ENCODE data around the gene ST3GAL3. TPM values are rescaled to one million over a fixed set of nuclear protein-coding genes. Genes with fewer than 3 reads are reported as not detected.
A peak's percentile ranks its signal among the peaks of the same experiment; 100 is the strongest.

Gene ST3GAL3
- total and polyA plus RNA-seq, 2 of the 13 experiments (the other 11 are each of a cell fraction or from before 2014, with no cell fraction given): 5.1 to 8.1 TPM

DNA sequence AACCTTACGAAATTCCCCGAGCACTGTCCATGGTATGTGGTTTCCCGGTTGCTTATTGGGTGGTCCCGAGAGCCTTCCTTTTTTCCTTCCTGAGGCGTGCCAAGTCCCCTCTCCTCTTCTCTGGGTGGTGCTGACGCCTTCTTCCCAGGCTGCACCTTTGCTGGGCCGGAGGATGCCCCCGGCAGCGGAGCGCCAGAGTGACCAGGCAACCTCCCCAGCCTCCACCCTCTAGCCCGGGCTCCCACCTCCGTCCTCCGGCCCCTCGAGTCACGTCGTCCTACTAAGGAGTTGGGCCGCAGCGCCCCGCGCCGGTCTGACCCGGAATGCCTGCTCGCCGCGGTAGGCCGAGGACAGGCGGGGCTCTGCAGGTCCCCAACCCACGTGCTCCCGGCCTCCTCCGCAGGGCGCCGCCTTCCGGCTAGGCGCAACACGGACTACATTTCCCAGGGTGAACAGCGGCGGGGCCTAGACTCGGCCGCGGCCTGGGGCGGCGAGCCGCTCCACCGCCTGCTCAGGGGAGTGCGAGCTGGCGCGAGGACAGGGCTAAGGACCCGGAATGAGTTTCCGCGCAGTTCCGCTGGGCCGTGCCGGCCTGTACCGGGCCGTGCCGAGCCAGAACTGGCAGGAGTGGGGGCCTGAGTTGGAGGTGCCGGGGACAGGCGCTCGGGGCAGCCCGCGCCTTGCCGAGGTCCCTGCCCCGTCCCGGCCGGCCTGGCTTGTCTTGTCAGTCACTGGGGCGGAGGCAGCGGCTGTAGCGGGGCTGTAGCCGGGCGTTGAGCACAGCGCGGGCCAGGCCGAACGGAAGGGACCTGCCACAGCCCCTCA is 239.1 kb downstream of the ST3GAL3 start, which contains the start of gene IPO13 (continued):
- TF ChIP-seq, protein P1, sequence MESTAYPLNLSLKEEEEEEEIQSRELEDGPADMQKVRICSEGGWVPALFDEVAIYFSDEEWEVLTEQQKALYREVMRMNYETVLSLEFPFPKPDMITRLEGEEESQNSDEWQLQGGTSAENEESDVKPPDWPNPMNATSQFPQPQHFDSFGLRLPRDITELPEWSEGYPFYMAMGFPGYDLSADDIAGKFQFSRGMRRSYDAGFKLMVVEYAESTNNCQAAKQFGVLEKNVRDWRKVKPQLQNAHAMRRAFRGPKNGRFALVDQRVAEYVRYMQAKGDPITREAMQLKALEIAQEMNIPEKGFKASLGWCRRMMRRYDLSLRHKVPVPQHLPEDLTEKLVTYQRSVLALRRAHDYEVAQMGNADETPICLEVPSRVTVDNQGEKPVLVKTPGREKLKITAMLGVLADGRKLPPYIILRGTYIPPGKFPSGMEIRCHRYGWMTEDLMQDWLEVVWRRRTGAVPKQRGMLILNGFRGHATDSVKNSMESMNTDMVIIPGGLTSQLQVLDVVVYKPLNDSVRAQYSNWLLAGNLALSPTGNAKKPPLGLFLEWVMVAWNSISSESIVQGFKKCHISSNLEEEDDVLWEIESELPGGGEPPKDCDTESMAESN (CRISPR knock-in tag; conservative IDR thresholded peaks at IDR 0.05): peak; percentile 90
- peak; percentile 59; the same call in 1 of the 2 replicates for TF ChIP-seq CREM (IDR thresholded peaks at IDR 0.05)
- no peak for TF ChIP-seq CREM (CRISPR knock-in tag; IDR thresholded peaks at IDR 0.05)
- TF ChIP-seq SRSF1 (optimal IDR thresholded peaks at IDR 0.05; ENCODE audit: low read depth, low read length): peak; percentile 56
- TF ChIP-seq, protein P2, sequence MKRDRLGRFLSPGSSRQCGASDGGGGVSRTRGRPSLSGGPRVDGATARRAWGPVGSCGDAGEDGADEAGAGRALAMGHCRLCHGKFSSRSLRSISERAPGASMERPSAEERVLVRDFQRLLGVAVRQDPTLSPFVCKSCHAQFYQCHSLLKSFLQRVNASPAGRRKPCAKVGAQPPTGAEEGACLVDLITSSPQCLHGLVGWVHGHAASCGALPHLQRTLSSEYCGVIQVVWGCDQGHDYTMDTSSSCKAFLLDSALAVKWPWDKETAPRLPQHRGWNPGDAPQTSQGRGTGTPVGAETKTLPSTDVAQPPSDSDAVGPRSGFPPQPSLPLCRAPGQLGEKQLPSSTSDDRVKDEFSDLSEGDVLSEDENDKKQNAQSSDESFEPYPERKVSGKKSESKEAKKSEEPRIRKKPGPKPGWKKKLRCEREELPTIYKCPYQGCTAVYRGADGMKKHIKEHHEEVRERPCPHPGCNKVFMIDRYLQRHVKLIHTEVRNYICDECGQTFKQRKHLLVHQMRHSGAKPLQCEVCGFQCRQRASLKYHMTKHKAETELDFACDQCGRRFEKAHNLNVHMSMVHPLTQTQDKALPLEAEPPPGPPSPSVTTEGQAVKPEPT (CRISPR knock-in tag; IDR thresholded peaks at IDR 0.05; ENCODE audit: low read depth): peak; percentile 58; the same call in 1 of the 2 replicates
- peak; percentile 95 for TF ChIP-seq ZNF709 (CRISPR knock-in tag; IDR thresholded peaks at IDR 0.05)
- no peak for TF ChIP-seq ZNF33A (CRISPR knock-in tag; IDR thresholded peaks at IDR 0.05; ENCODE audit: borderline replicate concordance)
- TF ChIP-seq ZNF326 (CRISPR knock-in tag; IDR thresholded peaks at IDR 0.05; ENCODE audit: borderline replicate concordance): no peak
- TF ChIP-seq ZNF737 (CRISPR knock-in tag; IDR thresholded peaks at IDR 0.05; ENCODE audit: borderline replicate concordance): no peak
- TF ChIP-seq, protein P3, sequence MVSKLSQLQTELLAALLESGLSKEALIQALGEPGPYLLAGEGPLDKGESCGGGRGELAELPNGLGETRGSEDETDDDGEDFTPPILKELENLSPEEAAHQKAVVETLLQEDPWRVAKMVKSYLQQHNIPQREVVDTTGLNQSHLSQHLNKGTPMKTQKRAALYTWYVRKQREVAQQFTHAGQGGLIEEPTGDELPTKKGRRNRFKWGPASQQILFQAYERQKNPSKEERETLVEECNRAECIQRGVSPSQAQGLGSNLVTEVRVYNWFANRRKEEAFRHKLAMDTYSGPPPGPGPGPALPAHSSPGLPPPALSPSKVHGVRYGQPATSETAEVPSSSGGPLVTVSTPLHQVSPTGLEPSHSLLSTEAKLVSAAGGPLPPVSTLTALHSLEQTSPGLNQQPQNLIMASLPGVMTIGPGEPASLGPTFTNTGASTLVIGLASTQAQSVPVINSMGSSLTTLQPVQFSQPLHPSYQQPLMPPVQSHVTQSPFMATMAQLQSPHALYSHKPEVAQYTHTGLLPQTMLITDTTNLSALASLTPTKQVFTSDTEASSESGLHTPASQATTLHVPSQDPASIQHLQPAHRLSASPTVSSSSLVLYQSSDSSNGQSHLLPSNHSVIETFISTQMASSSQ (IDR thresholded peaks at IDR 0.05; ENCODE audit: low read depth): no peak
- TF ChIP-seq, protein P3 (CRISPR knock-in tag; IDR thresholded peaks at IDR 0.05; ENCODE audit: borderline replicate concordance): peak; percentile 85; the same call in 1 of the 2 replicates
- TF ChIP-seq ZNF136 (CRISPR knock-in tag; IDR thresholded peaks at IDR 0.05; ENCODE audit: low read depth): peak; percentile 23; the same call in 1 of the 2 replicates
- TF ChIP-seq ZNF792 (CRISPR knock-in tag; IDR thresholded peaks at IDR 0.05): peak; percentile 96
- peak; percentile 80; the same call in 1 of the 2 replicates for TF ChIP-seq TSC22D2 (CRISPR knock-in tag; IDR thresholded peaks at IDR 0.05; ENCODE audit: borderline replicate concordance)
- no peak for TF ChIP-seq ZNF530 (CRISPR knock-in tag; IDR thresholded peaks at IDR 0.05; ENCODE audit: low read depth)
- TF ChIP-seq ZNF224 (CRISPR knock-in tag; IDR thresholded peaks at IDR 0.05): no peak; the same call in 1 of the 2 replicates
- TF ChIP-seq HOXA7 (CRISPR knock-in tag; IDR thresholded peaks at IDR 0.05): 0 out of 2 replicates have a peak, but pooled peaks have one; percentile 49
- no peak for TF ChIP-seq U2AF1 (optimal IDR thresholded peaks at IDR 0.05; ENCODE audit: low read depth, low read length)
- TF ChIP-seq SMARCC2 (IDR thresholded peaks at IDR 0.05): no peak
- TF ChIP-seq ELF1 (CRISPR knock-in tag; IDR thresholded peaks at IDR 0.05): peak; percentile 98
- TF ChIP-seq ZBTB7B (CRISPR knock-in tag; IDR thresholded peaks at IDR 0.05): peak; percentile 83; the same call in 1 of the 2 replicates
- peak; percentile 89 for TF ChIP-seq TBX2 (CRISPR knock-in tag; IDR thresholded peaks at IDR 0.05; ENCODE audit: borderline replicate concordance)
- TF ChIP-seq TBP (CRISPR knock-in tag; IDR thresholded peaks at IDR 0.05): no peak; the same call in 1 of the 2 replicates

Measured in HepG2 (cell line).